Stimulated activated CD4-positive, alpha-beta T cell treated with anti-CD3 and anti-CD28 coated beads, Interleukin-1b, Interleukin-23, amount 100 ng/mL, for 1 hour (primary cell): ENCODE data around the gene GPR17.

Experiments used
- DNase-seq, 2 donors: peaks; one replicate each; pipeline ENCODE4 v3.0.0-alpha.2; 2020; ENCODE audit warnings: low read depth in 2 of 2

GPR17 gene

DNA sequence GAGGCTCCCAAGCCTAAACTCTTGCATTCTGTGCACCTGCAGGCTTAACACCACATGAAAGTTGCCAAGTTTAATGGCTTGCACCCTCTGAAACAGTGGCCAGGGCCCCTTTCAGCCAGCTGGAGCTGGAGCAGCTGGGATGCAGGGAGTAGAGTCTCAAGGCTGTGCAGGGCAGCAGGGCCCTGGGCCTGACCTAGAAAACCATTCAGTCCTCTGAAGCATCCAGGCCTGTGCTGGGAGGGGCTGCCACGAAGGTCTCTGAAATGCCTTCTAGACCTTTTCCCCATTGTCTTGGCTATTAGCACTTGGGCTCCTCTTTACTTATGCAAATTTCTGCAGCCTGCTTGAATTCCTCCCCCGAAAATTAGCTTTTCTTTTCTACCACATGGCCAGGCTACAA, 44.7 kb downstream of the GPR17 start:
- DNase-seq: no peak

DNA sequence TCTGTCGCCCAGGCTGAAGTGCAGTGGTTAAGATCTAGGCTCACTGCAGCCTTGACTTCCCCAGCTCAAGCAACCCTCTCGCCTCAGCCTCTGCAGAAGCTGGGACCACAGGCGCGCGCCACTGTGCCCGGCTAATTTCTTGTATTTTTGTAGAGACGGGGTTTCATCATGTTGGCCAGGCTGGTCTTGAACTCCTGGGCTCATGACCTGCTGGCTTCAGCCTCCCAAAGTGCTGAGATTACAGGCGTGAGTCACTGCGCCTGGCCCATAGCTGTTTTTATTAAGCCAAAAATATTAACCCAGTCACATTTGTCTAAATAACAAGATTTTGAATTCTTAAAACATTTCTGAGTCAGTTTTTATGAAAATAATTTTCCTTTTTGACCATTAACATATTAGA, 49.0 kb downstream of the GPR17 start:
- DNase-seq: no peak

DNA sequence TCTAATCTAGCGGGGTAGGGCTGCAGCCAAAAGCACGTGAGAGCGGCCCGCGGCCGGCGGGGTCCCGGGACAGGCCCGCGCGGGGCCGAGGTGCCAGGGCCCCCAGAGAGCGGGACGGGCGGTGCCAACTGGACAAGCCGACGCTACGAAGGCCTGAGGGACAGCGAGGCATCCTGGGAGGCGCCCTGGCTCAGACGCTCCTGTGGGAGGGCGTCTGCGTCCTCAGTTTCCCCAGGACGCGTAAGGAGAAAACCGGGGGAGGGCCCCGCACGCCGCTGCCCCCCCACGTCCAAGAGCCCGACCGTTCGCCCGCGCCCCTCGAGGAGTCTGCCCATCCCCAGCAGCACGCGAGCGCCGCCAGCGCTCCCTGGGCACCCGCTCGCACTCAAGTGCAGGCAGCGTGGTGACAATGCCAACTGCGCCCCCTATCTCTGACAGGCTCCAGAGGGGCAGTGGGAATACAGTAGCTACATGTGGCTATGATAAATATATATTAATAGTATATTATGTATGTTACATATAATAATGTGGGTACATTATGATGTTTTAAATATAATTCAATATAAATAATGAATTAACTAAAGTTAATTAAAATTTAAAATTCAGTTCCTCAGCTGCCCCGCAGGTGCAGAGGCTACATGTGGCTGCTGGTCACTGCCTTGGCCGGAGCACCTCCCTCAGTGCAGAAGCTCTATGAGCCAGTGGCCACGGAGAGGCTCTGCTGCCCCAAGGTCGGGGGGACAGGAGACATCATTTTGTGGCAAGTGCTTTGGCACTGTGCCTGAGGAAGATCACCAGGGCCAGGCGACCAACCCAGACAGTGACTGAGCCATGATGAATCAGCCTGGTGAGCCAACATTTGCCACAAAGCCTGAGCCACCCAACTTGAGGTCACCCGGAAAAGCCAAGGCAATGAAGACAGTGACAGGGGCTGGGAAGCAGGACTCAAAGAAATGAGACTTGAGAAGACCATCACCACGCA, 49.8 kb downstream of the GPR17 start:
- DNase-seq: peak in 1 of 2 donors; percentile 19

DNA sequence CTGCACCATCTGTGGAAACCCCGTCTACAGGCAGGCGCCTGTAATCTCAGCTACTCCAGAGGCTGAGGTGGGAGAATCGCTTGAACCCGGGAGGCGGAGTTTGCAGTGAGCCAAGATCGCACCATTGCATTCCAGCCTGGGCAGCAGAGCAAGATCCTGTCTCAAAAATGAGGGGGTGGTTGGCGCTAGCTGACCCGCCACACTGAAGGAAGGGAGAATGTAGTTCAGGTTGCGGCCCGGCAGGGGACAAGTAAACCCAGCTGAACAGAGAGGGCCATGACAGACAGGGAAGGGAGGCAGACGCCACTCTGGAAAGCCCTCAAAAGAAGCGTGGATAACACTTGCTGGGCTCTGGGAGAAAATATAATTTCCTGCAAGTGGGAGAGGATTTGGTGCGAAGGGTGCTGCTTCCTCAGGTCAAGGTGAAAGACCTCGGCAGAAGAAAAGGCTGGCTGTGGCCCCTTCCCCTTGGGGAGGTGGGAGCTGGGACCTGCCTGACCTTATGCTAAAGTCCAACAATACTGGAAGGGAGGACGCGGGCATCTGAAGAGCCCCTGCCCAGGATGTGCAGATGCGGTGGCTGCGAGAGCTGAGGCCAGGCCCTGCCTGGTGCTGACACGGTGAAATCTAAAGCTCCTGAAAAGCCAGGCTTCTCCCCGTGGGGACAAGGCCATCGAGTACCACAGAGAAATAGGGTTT, 51.7 kb downstream of the GPR17 start:
- no peak for DNase-seq

DNA sequence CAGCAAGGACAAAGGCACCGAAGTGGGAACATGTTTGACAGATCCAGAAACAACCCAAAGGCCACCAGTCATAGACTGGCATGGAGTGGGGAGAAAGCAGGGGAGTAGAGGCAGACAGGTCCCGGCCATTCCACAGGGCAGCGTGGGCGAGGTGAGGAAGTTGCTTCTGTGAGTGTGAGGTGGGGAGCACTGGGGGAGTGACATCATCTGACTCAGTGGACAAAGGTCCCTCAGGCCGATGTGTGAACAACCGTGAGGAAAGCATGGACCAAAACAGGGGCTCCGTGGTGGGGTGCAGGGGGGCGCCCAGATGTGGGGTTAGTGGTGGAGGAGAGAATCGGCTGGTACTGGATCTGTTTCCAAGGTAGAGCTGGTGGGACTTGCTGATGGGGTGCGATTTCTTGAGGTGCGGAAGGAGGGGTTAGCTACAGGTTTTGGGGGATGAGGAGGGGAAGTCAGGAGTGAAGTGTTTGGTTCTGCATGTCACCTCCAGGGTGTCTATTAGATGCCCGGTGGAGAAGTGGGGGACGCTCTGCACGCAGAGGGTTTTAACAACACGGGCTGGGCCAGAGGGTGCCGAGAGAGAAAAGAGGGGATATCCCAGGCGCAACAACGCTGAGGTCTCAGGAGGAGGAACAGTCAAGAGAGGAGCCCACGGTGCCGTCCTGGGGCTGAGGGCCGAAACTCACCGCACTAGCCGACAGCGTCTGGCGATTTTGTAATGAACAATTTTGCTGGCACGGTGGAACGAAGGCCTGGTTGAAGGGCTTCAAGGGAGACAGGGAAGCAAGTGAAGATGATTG, 52.8 kb downstream of the GPR17 start:
- no peak for DNase-seq

DNA sequence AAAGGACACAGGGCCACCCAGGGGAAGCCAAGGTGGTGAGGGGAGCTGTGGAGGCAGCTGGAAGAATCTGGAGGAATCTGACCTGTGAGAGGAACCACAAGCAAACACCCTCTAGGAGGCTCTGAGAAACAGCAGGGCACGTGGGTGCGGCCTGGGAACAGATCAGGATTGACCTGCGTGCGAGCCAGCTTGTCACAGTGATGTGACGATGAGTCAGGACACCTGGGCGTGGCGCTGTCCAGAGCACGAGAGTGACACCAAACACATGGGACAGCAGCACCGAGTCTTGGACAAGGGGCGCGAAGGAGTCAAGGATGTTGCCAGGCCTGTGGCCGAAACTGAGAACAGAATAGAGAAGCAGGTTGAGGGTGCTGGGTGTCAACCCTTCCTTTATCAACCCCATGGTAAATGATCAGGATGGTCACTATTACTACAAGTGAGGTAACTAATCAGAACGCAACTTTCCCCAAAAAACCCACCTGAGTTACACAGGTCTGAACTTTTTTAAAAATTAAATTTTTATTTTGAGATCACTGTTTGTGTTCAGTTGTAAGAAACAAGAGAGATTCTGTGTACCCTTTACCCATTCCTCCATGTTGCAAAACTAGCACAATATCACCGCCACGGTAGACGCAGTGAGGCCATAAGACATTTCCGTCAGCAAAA, 54.7 kb downstream of the GPR17 start:
- no peak for DNase-seq

DNA sequence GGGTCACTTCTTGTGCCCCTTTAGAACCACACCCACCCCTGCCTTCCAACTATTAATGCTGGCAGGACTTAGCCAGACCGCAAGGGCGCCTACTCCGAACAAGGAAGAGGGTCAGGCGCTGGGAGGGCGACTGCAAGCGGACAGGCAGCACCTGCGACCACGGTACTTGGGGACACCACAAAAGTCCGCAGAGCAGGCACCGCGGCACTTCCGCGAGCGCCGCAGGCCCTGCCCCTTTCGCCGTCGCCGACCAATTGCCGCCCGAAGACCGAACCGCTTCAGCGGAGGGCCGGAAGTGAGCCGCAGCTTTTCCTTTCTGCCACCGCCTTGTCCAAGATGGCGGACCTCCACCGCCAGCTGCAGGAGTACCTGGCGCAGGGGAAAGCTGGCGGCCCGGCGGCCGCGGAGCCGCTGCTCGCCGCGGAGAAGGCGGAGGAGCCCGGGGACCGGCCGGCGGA, 55.3 kb downstream of the GPR17 start, which contains the start of gene SFT2D3:
TSS of gene SFT2D3 (plus strand) at position 305 of the 458 bp plus-strand sequence. CDS start at position 337, 32 bp downstream.
- DNase-seq: peak; percentile 72 to 73

DNA sequence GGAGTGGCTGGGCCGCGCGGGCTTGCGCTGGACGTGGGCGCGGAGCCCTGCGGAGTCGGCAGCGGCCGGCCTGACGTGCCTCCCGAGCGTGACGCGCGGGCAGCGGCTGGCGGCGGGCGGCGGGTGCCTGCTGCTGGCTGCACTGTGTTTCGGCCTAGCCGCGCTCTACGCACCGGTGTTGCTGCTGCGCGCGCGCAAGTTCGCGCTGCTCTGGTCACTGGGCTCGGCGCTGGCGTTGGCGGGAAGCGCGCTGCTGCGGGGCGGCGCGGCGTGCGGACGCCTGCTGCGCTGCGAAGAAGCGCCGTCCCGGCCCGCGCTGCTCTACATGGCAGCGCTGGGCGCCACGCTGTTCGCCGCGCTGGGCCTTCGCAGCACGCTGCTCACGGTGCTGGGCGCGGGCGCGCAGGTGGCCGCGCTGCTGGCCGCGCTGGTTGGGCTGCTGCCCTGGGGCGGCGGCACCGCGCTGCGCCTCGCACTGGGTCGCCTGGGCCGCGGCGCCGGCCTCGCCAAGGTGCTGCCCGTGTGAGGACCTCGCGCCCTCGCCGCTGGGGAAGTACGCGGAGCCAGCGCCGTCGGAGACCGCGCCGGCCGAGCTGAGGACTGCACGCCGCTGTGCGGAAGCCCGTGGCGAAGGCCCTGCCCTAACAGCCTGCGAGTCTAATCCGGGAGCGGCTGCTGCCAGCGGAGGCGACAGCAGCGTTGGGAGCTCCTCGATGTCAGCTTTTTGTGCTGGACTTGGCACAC, 55.9 kb downstream of the GPR17 start:
- peak; percentile 44 to 49 for DNase-seq
